H1 (cell line): ENCODE results near the gene TXLNB. TPM values are rescaled to one million over a fixed set of nuclear protein-coding genes. Genes with fewer than 3 reads are reported as not detected.

ENCODE experiments used
- ASH2L ChIP-seq: fragments of 200-600, 300-600 bp; sonication (generic); IDR thresholded peaks from one replicate; pipeline ENCODE4 v1.7.1; 2017; ENCODE audit warnings: low read length
- ATF2 ChIP-seq: IDR thresholded peaks from 2 replicates; pipeline ENCODE4 v1.6.1; 2012; ENCODE audit warnings: low read length, inconsistent platforms
- BRCA1 ChIP-seq: IDR thresholded peaks from 2 replicates; pipeline ENCODE4 v1.6.1; 2012; ENCODE audit warnings: low read depth, low read length, improper control_type of control experiment
- E2F6 ChIP-seq: IDR thresholded peaks from 2 replicates; pipeline ENCODE4 v1.6.1; 2012; ENCODE audit warnings: inconsistent platforms
- EP300 ChIP-seq, 2 experiments: IDR thresholded peaks; 1 replicate in 1 of 2; 2 replicates in 1 of 2; pipeline ENCODE4 v1.6.1; 2011 to 2012; ENCODE audit warnings: low read depth in 2 of 2, low read length in 2 of 2, mild to moderate bottlenecking in 2 of 2, borderline replicate concordance in 1 of 2, inconsistent platforms in 1 of 2, moderate library complexity in 1 of 2
- EZH2 ChIP-seq: fragments of 200-600 bp; sonication (generic); IDR thresholded peaks from 2 replicates; pipeline ENCODE4 v1.7.1; 2012; ENCODE audit warnings: low read depth, mild to moderate bottlenecking, moderate library complexity, low read length, inconsistent platforms; ENCODE audit not compliant: severe bottlenecking
- GABPA ChIP-seq: IDR thresholded peaks from 2 replicates; pipeline ENCODE4 v1.6.1; 2011; ENCODE audit warnings: mild to moderate bottlenecking, low read length, moderate library complexity, borderline replicate concordance; ENCODE audit not compliant: insufficient read depth
- GTF2F1 ChIP-seq: IDR thresholded peaks from 2 replicates; pipeline ENCODE4 v1.6.1; 2012; ENCODE audit warnings: low read depth, low read length, improper control_type of control experiment, borderline replicate concordance
- HDAC2 ChIP-seq, 2 experiments: fragments of 300-600 bp in 1 of 2; sonication (generic) in 1 of 2; IDR thresholded peaks; 2 replicates each; pipeline ENCODE4 v1.6.1; 2011 to 2012; ENCODE audit warnings: low read depth in 2 of 2, low read length in 2 of 2, mild to moderate bottlenecking in 2 of 2, moderate library complexity in 2 of 2, borderline replicate concordance in 1 of 2, inconsistent platforms in 1 of 2
- NANOG ChIP-seq: IDR thresholded peaks from 2 replicates; pipeline ENCODE4 v1.6.1; 2011; ENCODE audit warnings: low read length, low read depth, mild to moderate bottlenecking, inconsistent platforms; ENCODE audit not compliant: insufficient read depth, poor library complexity, severe bottlenecking
- POLR2AphosphoS5 ChIP-seq: IDR thresholded peaks from 2 replicates; pipeline ENCODE4 v1.6.1; 2011; ENCODE audit warnings: low read depth, low read length
- TEAD4 ChIP-seq: IDR thresholded peaks from 2 replicates; pipeline ENCODE4 v1.6.1; 2012; ENCODE audit warnings: low read depth, low read length, inconsistent platforms, mixed read lengths
- ZNF274 ChIP-seq: IDR thresholded peaks from 2 replicates; pipeline ENCODE4 v1.7.0; 2012; ENCODE audit warnings: low read length, borderline replicate concordance; ENCODE audit errors: extremely low read depth
- polyA plus RNA-seq, 7 experiments: library from polyadenylated mRNA; depleted of rRNA in 3 of 7; stranded (reverse) in 5 of 7; unstranded in 2 of 7; fragments of >200 nt in 5 of 7; fragments of 200-250 nt in 2 of 7; gene quantifications; 1 replicate in 5 of 7; 2 replicates in 1 of 7; 4 replicates in 1 of 7; pipeline versions ENCODE4 v1.2.1 to v1.2.3, GENCODE V29; 2011 to 2013; ENCODE audit warnings: missing spikeins in 2 of 7, mixed read lengths in 2 of 7
- total RNA-seq: library from RNA; stranded (reverse); fragmentation: NEBNext Ultra II Directional; extraction: Animal tissue kit (Norgen Biotek cat#: 25700); gene quantifications from 2 replicates; pipeline ENCODE4 v1.2.1, GENCODE V29; 2021

The TXLNB gene
- total and polyA plus RNA-seq, 2 of the 8 experiments (the other 6 are each of a cell fraction or from before 2014, with no cell fraction given), result 0.05 to 0.17 TPM

- TF ChIP-seq ATF2 (no peak), ASH2L (no peak), BRCA1 (no peak), NANOG (peak; percentile 74), TEAD4 (peak; percentile 93), E2F6 (no peak), ZNF274 (no peak), POLR2AphosphoS5 (no peak), EP300 (IDR thresholded peaks at IDR 0.05; ENCODE audit: borderline replicate concordance in 1 of 2, low read depth in 2 of 2, low read length in 2 of 2) (0 out of 3 replicates have a peak, but pooled peaks of 1 of the 2 experiments have one; percentile 59), GTF2F1 (no peak), EZH2 (no peak), HDAC2 (IDR thresholded peaks at IDR 0.05; ENCODE audit: borderline replicate concordance in 1 of 2, low read depth in 2 of 2, low read length in 2 of 2) (no peak), GABPA (no peak)
- TF ChIP-seq, all 59 proteins: peak for 7
Observed at GRCh38 chr6:139313784-139314545, 22.2 kb upstream of the TXLNB start (continued).
